ENCODE results near the gene TANGO2. TPM values are rescaled to one million over a fixed set of nuclear protein-coding genes. Genes with fewer than 3 reads are reported as not detected.

The TANGO2 gene
- total RNA-seq, 1 experiment from 2014 or later, result 21.5 TPM

- no peaks in the 10 kb centered on the region for H3K9me3 ChIP-seq (ENCODE audit: low read depth, low read length, poor library complexity, severe bottlenecking)
- BruUV-seq (replicated peaks), result no TSS peak
- no peak overlapping the region for H3K4me3 ChIP-seq (ENCODE audit: low read depth, low read length, poor library complexity, severe bottlenecking)
- TF ChIP-seq, protein P1, sequence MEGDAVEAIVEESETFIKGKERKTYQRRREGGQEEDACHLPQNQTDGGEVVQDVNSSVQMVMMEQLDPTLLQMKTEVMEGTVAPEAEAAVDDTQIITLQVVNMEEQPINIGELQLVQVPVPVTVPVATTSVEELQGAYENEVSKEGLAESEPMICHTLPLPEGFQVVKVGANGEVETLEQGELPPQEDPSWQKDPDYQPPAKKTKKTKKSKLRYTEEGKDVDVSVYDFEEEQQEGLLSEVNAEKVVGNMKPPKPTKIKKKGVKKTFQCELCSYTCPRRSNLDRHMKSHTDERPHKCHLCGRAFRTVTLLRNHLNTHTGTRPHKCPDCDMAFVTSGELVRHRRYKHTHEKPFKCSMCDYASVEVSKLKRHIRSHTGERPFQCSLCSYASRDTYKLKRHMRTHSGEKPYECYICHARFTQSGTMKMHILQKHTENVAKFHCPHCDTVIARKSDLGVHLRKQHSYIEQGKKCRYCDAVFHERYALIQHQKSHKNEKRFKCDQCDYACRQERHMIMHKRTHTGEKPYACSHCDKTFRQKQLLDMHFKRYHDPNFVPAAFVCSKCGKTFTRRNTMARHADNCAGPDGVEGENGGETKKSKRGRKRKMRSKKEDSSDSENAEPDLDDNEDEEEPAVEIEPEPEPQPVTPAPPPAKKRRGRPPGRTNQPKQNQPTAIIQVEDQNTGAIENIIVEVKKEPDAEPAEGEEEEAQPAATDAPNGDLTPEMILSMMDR (conservative IDR thresholded peaks at IDR 0.05; ENCODE audit: low read depth, low read length), result no peak
- TF ChIP-seq EZH2 (IDR thresholded peaks at IDR 0.05; ENCODE audit: borderline replicate concordance, low read depth, low read length, poor library complexity, severe bottlenecking), result no peak
- ChIA-PET POLR2A (ENCODE audit: low non-redundant PET) (no interaction called here), CTCF (no interaction called here)
- intact Hi-C loops (cut with micrococcal nuclease; ENCODE audit: unreplicated experiment), result no loop called here
- no peaks in the 10 kb centered on the region for H3K27me3 ChIP-seq (replicated peaks; ENCODE audit: insufficient read depth, low read depth, low read length, poor library complexity)
- no peak overlapping the region for H3K27ac ChIP-seq (ENCODE audit: low read depth, low read length, poor library complexity, severe bottlenecking)
- peaks cover 99% of the 10 kb centered on the region for H3K36me3 ChIP-seq (ENCODE audit: insufficient read depth, low read length, poor library complexity, severe bottlenecking)
- no peak for DNase-seq (ENCODE audit: low spot score)
- H3K4me1 ChIP-seq (ENCODE audit: insufficient read depth, low read length, poor library complexity, severe bottlenecking), result no peaks in the 10 kb centered on the region
Observed at GRCh38 chr22:20094197-20094807, 73.4 kb downstream of the TANGO2 start.

DNA sequence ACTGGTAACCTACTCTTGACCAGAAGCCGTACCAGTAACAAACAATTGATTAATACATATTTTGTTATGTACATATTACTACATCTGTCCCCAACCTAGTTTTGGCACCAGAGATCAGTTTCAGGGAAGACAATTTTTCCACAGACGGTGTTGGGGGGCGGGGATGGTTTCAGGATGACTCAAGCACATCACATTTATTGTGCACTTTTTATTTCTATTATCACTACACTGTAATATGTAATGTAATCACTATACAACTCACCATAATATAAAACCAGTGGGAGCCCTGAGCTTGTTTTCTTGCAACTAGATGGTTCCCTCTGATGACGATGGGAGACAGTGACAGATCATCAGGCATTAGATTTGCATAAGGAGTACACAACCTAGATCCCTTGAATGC, 74.6 kb downstream of the TANGO2 start:
- POLR2A ChIA-PET (ENCODE audit: low non-redundant PET), result no interaction called here
- TF ChIP-seq, protein P1 (conservative IDR thresholded peaks at IDR 0.05; ENCODE audit: low read depth, low read length), result no peak
- TF ChIP-seq EZH2 (IDR thresholded peaks at IDR 0.05; ENCODE audit: borderline replicate concordance, low read depth, low read length, poor library complexity, severe bottlenecking), result no peak
- Histone ChIP-seq H3K36me3 (ENCODE audit: insufficient read depth, low read length, poor library complexity, severe bottlenecking) (peaks cover 97% of the 10 kb centered on the region), H3K27ac (ENCODE audit: low read depth, low read length, poor library complexity, severe bottlenecking) (no peak overlapping the region), H3K4me1 (ENCODE audit: insufficient read depth, low read length, poor library complexity, severe bottlenecking) (no peaks in the 10 kb centered on the region), H3K9me3 (ENCODE audit: low read depth, low read length, poor library complexity, severe bottlenecking) (no peaks in the 10 kb centered on the region), H3K27me3 (replicated peaks; ENCODE audit: insufficient read depth, low read depth, low read length, poor library complexity) (no peaks in the 10 kb centered on the region), H3K4me3 (ENCODE audit: low read depth, low read length, poor library complexity, severe bottlenecking) (no peak overlapping the region)
- no peak for DNase-seq (ENCODE audit: low spot score)
- intact Hi-C loops (cut with micrococcal nuclease; ENCODE audit: unreplicated experiment), result no loop called here
- no TSS peak for BruUV-seq (replicated peaks)
- CTCF ChIA-PET, result no interaction called here

DNA sequence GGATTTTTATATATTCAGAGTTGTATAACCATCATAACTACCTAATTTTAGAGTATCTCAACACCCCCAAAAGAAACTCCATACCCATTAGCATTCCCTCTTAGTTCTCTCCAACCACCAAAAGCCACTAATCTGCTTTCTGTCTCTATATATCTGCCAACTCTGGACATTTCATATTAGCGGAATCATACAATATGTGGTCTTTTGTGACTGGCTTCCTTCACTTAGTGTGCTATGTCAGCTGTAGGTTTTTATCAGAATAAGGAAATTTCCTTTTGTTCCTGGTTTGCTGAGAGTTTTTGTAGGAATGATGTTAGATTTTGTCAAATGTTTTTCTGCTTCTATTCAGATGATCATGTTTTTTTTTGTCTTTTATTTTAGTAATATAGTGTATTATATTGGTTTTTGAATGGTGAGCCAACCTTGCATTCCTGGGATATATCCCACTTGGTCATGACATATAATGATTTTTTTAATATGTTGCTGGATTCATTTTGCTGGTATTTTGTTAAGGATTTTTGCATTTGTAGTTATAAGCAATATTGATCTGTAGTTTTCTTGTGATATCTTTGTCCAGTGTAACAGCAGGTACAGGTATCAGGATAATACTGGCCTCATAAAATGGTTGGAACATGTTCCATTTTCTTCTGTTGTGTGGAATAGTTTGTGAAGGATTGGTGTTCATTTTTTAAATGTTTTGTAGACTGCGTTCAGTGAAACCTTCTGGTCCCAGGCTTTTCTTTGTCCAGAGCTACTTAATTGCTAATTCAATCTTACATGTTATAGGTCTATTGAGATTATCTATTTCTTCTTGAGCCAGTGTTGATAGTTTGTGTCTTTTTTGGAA, 75.9 kb downstream of the TANGO2 start:
- no peaks in the 10 kb centered on the region for H3K27me3 ChIP-seq (replicated peaks; ENCODE audit: insufficient read depth, low read depth, low read length, poor library complexity)
- intact Hi-C loops (cut with micrococcal nuclease; ENCODE audit: unreplicated experiment), result no loop called here
- no TSS peak for BruUV-seq (replicated peaks)
- no peak overlapping the region for H3K27ac ChIP-seq (ENCODE audit: low read depth, low read length, poor library complexity, severe bottlenecking)
- ChIA-PET CTCF (interaction anchor here (0.7 kb wide), 1 partner anchor 552 kb away, joined by 3 read pairs; no protein-coding TSS in a partner anchor), POLR2A (ENCODE audit: low non-redundant PET) (no interaction called here)
- no peaks in the 10 kb centered on the region for H3K9me3 ChIP-seq (ENCODE audit: low read depth, low read length, poor library complexity, severe bottlenecking)
- H3K36me3 ChIP-seq (ENCODE audit: insufficient read depth, low read length, poor library complexity, severe bottlenecking), result peaks cover 97% of the 10 kb centered on the region
- no peak overlapping the region for H3K4me3 ChIP-seq (ENCODE audit: low read depth, low read length, poor library complexity, severe bottlenecking)
- no peaks in the 10 kb centered on the region for H3K4me1 ChIP-seq (ENCODE audit: insufficient read depth, low read length, poor library complexity, severe bottlenecking)
- no peak for DNase-seq (ENCODE audit: low spot score)
- TF ChIP-seq, protein P1 (conservative IDR thresholded peaks at IDR 0.05; ENCODE audit: low read depth, low read length), result no peak
- TF ChIP-seq EZH2 (IDR thresholded peaks at IDR 0.05; ENCODE audit: borderline replicate concordance, low read depth, low read length, poor library complexity, severe bottlenecking), result no peak

Data from A673 (cell line).